WERI-Rb-1 (cell line): Measurements from ENCODE around the gene SPN.
A peak's percentile ranks its signal among the peaks of the same experiment; 100 is the strongest.

Experiments used
- DNase-seq: peaks from one replicate; pipeline ENCODE4 v3.0.0-alpha.2; 2020
- H3K27ac ChIP-seq: fragments of 250-450 bp; sonication (Bioruptor Pico); 2 replicates; pipeline ENCODE4 v1.5.1; 2020; ENCODE audit warnings: mild to moderate bottlenecking, moderate library complexity
- H3K27me3 ChIP-seq: fragments of 250-450 bp; sonication (Bioruptor Pico); 2 replicates; pipeline ENCODE4 v1.5.1; 2021; ENCODE audit warnings: mild to moderate bottlenecking, low read depth, moderate library complexity; ENCODE audit not compliant: insufficient read depth, severe bottlenecking
- H3K36me3 ChIP-seq: fragments of 250-450 bp; sonication (Bioruptor Pico); 2 replicates; pipeline ENCODE4 v1.5.1; 2020; ENCODE audit warnings: mild to moderate bottlenecking, moderate library complexity
- H3K4me3 ChIP-seq: 2 replicates; pipeline ENCODE4 v1.5.1; 2011; ENCODE audit warnings: low read depth, mild to moderate bottlenecking, control low read depth, low read length
- H3K9me3 ChIP-seq: fragments of 250-450 bp; sonication (Bioruptor Pico); 2 replicates; pipeline ENCODE4 v1.5.1; 2021; ENCODE audit warnings: mild to moderate bottlenecking, moderate library complexity; ENCODE audit not compliant: severe bottlenecking
- CTCF ChIP-seq: IDR thresholded peaks from 2 replicates; pipeline ENCODE4 v1.5.1; 2011; ENCODE audit warnings: low read depth, mild to moderate bottlenecking, control low read depth, inconsistent platforms, low read length

Gene SPN

DNA sequence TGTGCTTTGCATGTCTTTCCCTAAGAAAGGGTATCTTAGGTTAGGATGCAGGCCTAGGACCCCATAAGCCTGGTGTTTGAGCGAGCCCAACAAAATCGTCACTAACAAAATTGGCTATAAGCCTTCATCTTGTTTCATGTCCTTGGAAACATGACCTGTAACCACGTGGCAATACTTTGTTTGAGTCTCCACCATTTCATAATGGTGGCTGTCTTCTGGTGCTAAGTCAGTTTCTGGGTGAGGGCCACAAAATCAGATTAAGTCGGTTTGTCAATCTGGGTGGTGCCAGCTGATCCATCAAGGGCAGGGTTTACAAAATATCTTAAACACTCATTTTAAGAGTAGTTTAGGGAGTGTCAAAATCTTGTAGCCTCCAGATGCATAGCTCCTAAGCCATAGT is 49.8 kb downstream of the SPN start:
- no peak for TF ChIP-seq CTCF
- H3K36me3 ChIP-seq, result no peaks in the 10 kb centered on the region
- DNase-seq, result no peak
- H3K9me3 ChIP-seq, result peaks cover 3% of the 10 kb centered on the region
- peak overlapping the region; percentile 17 for H3K27ac ChIP-seq
- no peaks in the 10 kb centered on the region for H3K27me3 ChIP-seq
- no peak overlapping the region for H3K4me3 ChIP-seq

DNA sequence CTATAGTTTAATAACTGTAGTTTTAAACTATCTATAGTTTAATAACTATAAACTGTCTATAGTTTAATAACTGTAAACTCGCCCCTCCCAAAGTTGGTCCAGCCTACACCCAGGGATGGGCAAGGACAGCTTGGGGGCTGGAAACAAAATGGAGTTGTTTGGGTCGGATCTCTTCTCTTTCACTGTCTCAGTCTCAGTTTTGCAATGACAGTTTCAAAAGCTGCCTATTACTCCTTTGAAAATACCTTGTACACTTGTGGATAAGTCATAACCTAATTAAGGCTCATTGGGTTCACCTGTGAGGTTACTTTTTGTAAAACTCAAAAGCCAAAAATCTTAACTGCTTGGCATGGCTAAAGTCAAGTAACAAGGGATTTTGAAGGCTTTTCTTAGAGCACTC is 51.3 kb downstream of the SPN start:
- Histone ChIP-seq H3K27ac (no peak overlapping the region), H3K36me3 (no peaks in the 10 kb centered on the region), H3K4me3 (no peak overlapping the region), H3K9me3 (peaks cover 3% of the 10 kb centered on the region), H3K27me3 (no peaks in the 10 kb centered on the region)
- DNase-seq, result no peak
- TF ChIP-seq CTCF, result no peak

- H3K27ac ChIP-seq, result no peak overlapping the region
- DNase-seq, result no peak
- no peaks in the 10 kb centered on the region for H3K36me3 ChIP-seq
- TF ChIP-seq CTCF, result no peak
- no peak overlapping the region for H3K4me3 ChIP-seq
- H3K27me3 ChIP-seq, result no peaks in the 10 kb centered on the region
- H3K9me3 ChIP-seq, result peaks cover 3% of the 10 kb centered on the region
Measured at GRCh38 chr16:29714972-29715371, 51.9 kb downstream of the SPN start.

DNA sequence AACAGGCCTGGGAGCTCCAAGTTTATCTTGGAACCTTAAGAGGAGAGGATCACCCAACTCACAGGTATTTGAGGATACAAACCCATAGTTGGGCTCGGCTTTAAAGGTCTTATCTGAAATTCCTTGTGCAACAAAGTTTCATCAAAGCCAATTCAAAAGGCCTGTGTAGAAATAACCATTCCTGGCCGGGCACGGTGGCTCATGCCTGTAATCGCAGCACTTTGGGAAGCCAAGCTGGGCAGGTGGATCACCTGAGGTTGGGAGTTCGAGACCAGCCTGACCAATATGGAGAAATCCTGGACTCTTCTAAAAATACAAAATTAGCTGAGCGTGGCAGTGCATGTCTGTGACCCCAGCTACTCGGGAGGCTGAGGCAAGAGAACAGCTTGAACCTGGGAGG is 54.1 kb downstream of the SPN start:
- Histone ChIP-seq H3K27ac (no peak overlapping the region), H3K4me3 (no peak overlapping the region), H3K36me3 (no peaks in the 10 kb centered on the region), H3K9me3 (peaks cover 3% of the 10 kb centered on the region), H3K27me3 (no peaks in the 10 kb centered on the region)
- no peak for TF ChIP-seq CTCF
- DNase-seq, result no peak

DNA sequence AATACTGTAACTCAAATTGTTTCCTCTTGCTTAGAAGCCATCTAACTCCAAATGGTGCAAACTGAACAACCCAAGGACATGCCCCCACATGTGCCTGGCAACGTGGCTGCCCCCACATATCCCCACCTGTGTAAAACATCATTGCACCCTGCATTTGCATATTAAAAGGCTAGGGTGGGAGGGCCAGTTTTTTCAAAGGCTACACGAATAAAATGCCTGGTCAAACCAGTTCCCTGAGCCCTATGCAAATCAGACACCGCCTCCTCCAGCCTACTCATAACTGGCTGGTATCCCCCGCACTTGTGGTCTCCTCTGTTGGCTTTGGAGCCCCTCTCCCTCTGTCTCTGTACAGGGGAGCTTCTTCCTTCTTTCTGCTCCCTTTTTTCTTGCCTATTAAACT is 56.0 kb downstream of the SPN start:
- H3K36me3 ChIP-seq, result no peaks in the 10 kb centered on the region
- no peak for DNase-seq
- H3K27ac ChIP-seq, result no peak overlapping the region
- H3K9me3 ChIP-seq, result peaks cover 3% of the 10 kb centered on the region
- no peak for TF ChIP-seq CTCF
- H3K4me3 ChIP-seq, result no peak overlapping the region
- no peaks in the 10 kb centered on the region for H3K27me3 ChIP-seq
